ENCODE data around the gene TMEM108. TPM values are rescaled to one million over a fixed set of nuclear protein-coding genes. Genes with fewer than 3 reads are reported as not detected.

Gene TMEM108
- total RNA-seq, 1 donor from 2014 or later, result 1.3 TPM

- DNase-seq (ENCODE audit: low spot score), result no peak
- intact Hi-C loops (cut with DNase I), result no loop called here
Measured at GRCh38 chr3:133259767-133260166, 221.6 kb downstream of the TMEM108 start.

- no peak for DNase-seq (ENCODE audit: low spot score)
- intact Hi-C loops (cut with DNase I), result no loop called here
Measured at GRCh38 chr3:133262333-133262732, 224.1 kb downstream of the TMEM108 start.

GRCh38 chr3:133264920-133265319 lies 226.7 kb downstream of the TMEM108 start:
- intact Hi-C loops (cut with DNase I), result no loop called here
- DNase-seq (ENCODE audit: low spot score), result no peak

DNA sequence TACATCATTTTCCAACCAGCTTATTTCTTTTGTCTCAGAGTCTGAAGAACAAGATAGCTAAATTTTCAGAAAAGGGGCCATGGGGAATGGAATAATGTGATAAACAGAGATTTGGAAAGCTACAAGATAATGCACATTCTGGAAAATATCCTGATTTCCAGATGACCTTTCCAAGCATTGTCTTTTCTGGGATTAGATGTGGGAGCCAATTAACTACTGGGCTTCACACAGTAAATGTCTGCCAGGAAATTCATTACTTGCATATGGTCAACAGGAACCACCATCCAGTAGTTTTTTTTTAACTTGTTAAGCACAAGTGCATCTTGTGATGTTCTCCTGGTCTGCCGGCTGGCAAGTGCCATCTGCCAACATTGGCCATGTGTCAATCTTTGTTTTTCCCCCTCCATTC lies 230.5 kb downstream of the TMEM108 start:
- intact Hi-C loops (cut with DNase I), result no loop called here

GRCh38 chr3:133269393-133269792 lies 231.2 kb downstream of the TMEM108 start:
- intact Hi-C loops (cut with DNase I), result no loop called here

More for the DNA sequence above, 230.5 kb downstream of the TMEM108 start:
- DNase-seq (ENCODE audit: low spot score), result no peak

DNA sequence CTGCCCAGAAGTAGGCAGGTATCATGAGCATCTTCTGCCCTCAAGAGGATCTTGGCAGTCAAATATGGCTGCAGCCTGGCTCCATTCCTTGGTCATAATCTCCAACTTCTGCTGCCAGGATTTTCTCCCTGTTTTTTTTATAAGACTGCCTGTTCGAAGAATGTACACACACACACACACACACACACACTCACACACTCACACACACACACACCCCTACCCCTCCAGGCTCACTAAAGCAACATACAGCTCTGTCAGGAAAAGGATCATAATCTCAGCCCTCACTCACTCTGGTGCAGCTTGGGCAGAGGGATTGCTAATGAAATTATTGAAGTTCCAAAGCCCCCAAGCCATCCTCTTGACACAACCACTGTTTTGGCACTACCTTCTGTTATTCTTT lies 232.4 kb downstream of the TMEM108 start:
- no peak for DNase-seq (ENCODE audit: low spot score)
- intact Hi-C loops (cut with DNase I), result no loop called here

More at GRCh38 chr3:133269393-133269792, 231.2 kb downstream of the TMEM108 start:
- DNase-seq (ENCODE audit: low spot score), result no peak

GRCh38 chr3:133271042-133271441 lies 232.9 kb downstream of the TMEM108 start:
- intact Hi-C loops (cut with DNase I), result no loop called here
- DNase-seq (ENCODE audit: low spot score), result no peak

DNA sequence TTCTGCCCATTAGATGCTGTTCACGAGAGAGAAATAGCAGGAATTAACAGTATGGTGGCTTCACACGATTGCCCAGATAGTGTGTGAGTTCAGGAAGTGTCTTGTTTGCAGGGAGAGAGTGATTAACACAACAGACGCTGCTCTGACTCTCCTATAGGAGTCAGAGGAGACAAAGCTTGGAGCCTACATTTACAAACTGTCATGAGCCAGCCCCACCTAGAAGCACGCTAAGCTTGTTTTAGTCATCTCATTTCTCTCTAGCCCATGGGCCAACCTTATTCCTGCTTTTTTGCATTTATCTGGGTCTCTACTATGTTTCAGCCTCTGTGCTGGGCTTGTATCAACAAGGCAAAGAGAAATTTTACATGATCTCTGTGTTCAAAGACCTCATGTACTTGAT lies 233.3 kb downstream of the TMEM108 start:
- intact Hi-C loops (cut with DNase I), result no loop called here
- DNase-seq (ENCODE audit: low spot score), result no peak

- DNase-seq (ENCODE audit: low spot score), result no peak
- intact Hi-C loops (cut with DNase I), result no loop called here
Measured at GRCh38 chr3:133273346-133273745, 235.2 kb downstream of the TMEM108 start.

DNA sequence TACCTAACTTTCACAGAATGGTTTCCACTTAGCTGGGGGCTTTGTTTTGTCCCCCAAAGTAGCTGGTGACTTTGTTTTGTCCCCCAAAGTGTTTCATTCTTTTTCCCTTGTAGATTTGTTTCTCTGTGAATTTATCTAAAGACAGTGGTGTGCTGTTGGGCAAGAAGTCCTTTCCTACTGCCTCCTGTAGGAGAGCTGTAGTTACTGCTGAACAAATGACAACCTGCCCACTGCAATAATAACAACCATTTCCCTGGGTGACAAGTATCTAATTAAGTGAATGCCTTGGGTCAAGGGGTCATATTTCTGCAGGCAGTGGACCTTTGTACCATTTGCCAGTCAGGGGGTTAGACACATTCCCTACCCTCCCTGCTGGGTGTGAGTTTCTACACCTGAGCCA lies 236.3 kb downstream of the TMEM108 start:
- DNase-seq (ENCODE audit: low spot score), result no peak
- intact Hi-C loops (cut with DNase I), result no loop called here

DNA sequence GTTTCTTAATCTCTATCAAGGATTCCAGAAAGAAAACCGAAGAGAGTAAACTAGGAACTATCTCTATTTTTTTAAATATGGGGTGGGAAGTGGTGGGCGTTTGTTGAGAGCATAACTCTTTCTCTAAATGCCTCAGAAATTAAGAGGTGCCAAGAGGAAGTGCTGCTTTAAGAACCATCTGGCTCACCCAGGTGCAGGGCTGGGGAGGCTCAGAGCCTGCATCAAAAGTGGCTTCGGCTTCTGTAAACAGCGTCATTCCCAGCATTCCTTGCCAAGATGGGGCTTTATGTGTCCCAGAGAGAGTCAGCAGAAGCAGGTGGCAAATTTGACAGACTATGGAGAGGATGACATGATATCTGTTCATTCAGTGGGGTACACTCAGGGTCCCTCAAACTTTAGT lies 238.4 kb downstream of the TMEM108 start:
- DNase-seq (ENCODE audit: low spot score), result no peak
- intact Hi-C loops (cut with DNase I), result no loop called here

- DNase-seq (ENCODE audit: low spot score), result no peak
- intact Hi-C loops (cut with DNase I), result no loop called here
Measured at GRCh38 chr3:133277813-133278212, 239.6 kb downstream of the TMEM108 start.

GRCh38 chr3:133278260-133279043 lies 240.3 kb downstream of the TMEM108 start:
- intact Hi-C loops (cut with DNase I), result no loop called here
- DNase-seq (ENCODE audit: low spot score), result no peak

DNA sequence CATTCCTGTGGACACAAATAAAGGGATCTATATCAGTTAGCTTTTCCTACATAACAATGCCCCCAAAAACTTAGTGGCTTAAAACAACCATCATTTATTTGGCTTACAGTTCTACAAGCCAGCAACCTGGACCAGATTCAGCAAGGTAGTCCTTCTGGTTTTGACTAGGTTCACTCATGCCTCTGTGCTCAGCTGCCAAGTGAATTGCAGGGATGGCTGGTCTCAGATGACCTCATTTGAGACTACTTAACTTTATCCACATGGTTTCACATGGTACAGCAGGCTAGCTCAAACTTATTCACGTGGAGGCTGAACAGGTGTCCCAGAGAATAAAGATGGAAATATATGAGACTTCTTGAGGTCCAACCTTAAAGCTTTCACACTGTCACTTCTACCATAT lies 242.4 kb downstream of the TMEM108 start:
- intact Hi-C loops (cut with DNase I), result no loop called here
- no peak for DNase-seq (ENCODE audit: low spot score)

GRCh38 chr3:133282236-133282635 lies 244.0 kb downstream of the TMEM108 start:
- no peak for DNase-seq (ENCODE audit: low spot score)
- intact Hi-C loops (cut with DNase I), result no loop called here

- intact Hi-C loops (cut with DNase I), result no loop called here
Measured at GRCh38 chr3:133283958-133284807, 246.0 kb downstream of the TMEM108 start.

DNA sequence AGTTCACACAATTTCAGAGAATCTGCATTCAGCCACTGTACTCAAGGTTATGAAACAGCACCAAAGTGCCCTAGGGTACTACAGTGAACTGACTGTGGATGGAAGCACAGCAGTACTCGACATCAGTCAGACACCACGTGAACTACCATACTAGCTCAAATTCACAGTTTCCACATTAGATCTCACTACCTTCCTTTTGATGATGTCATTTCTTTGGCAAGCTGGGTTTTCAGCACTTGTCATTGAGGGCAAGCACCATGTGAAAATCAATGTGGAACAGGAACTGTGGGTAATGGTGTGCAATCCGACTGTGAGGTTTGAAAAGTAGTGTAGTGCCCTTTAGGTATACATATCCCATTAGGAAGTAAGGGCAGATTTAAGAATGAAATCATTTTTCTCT lies 251.1 kb downstream of the TMEM108 start:
- no peak for DNase-seq (ENCODE audit: low spot score)
- intact Hi-C loops (cut with DNase I), result no loop called here

More at GRCh38 chr3:133283958-133284807, 246.0 kb downstream of the TMEM108 start:
- no peak for DNase-seq (ENCODE audit: low spot score)

- intact Hi-C loops (cut with DNase I), result no loop called here
- no peak for DNase-seq (ENCODE audit: low spot score)
Measured at GRCh38 chr3:133292296-133292695, 254.1 kb downstream of the TMEM108 start.

GRCh38 chr3:133293397-133294110 lies 255.4 kb downstream of the TMEM108 start:
- intact Hi-C loops (cut with DNase I), result no loop called here
- DNase-seq (ENCODE audit: low spot score), result no peak

GRCh38 chr3:133294253-133294652 lies 256.1 kb downstream of the TMEM108 start:
- intact Hi-C loops (cut with DNase I), result no loop called here
- DNase-seq (ENCODE audit: low spot score), result no peak
